ENCODE results near the gene LAMC3. TPM values are rescaled to one million over a fixed set of nuclear protein-coding genes. Genes with fewer than 3 reads are reported as not detected.

The LAMC3 gene
- total RNA-seq, 1 donor from 2014 or later = not detected

- no peak for DNase-seq (ENCODE audit: low spot score)
- H3K27ac Mint-ChIP-seq = no peak overlapping the region
- H3K27me3 Mint-ChIP-seq (ENCODE audit: low read depth) = no peaks in the 10 kb centered on the region
- no peak overlapping the region for H3K4me3 Mint-ChIP-seq (ENCODE audit: low read depth)
- no peaks in the 10 kb centered on the region for H3K4me1 Mint-ChIP-seq (ENCODE audit: low read depth)
- no peaks in the 10 kb centered on the region for H3K9me3 Mint-ChIP-seq
- H3K36me3 Mint-ChIP-seq (ENCODE audit: low read depth) = no peaks in the 10 kb centered on the region
- intact Hi-C loops (cut with micrococcal nuclease) = no loop called here
These were observed 18.5 kb upstream of the LAMC3 start for GRCh38 chr9:130990306-130990977.

- H3K4me3 Mint-ChIP-seq (ENCODE audit: low read depth) = no peak overlapping the region
- no peaks in the 10 kb centered on the region for H3K9me3 Mint-ChIP-seq
- H3K27ac Mint-ChIP-seq = no peak overlapping the region
- no peaks in the 10 kb centered on the region for H3K36me3 Mint-ChIP-seq (ENCODE audit: low read depth)
- no peak for DNase-seq (ENCODE audit: low spot score)
- intact Hi-C loops (cut with micrococcal nuclease) = no loop called here
- H3K27me3 Mint-ChIP-seq (ENCODE audit: low read depth) = no peaks in the 10 kb centered on the region
- no peaks in the 10 kb centered on the region for H3K4me1 Mint-ChIP-seq (ENCODE audit: low read depth)
These were observed 17.8 kb upstream of the LAMC3 start for GRCh38 chr9:130990978-130991777.

GRCh38 chr9:130991778-130992681 is 16.9 kb upstream of the LAMC3 start:
- no peaks in the 10 kb centered on the region for H3K4me1 Mint-ChIP-seq (ENCODE audit: low read depth)
- H3K27ac Mint-ChIP-seq = no peak overlapping the region
- DNase-seq (ENCODE audit: low spot score) = no peak
- H3K4me3 Mint-ChIP-seq (ENCODE audit: low read depth) = no peak overlapping the region
- H3K27me3 Mint-ChIP-seq (ENCODE audit: low read depth) = no peaks in the 10 kb centered on the region
- intact Hi-C loops (cut with micrococcal nuclease) = no loop called here
- no peaks in the 10 kb centered on the region for H3K9me3 Mint-ChIP-seq
- H3K36me3 Mint-ChIP-seq (ENCODE audit: low read depth) = no peaks in the 10 kb centered on the region

- DNase-seq (ENCODE audit: low spot score) = no peak
- intact Hi-C loops (cut with micrococcal nuclease) = no loop called here
- Mint-ChIP-seq H3K36me3 (ENCODE audit: low read depth) (no peaks in the 10 kb centered on the region), H3K27me3 (ENCODE audit: low read depth) (no peaks in the 10 kb centered on the region), H3K4me3 (ENCODE audit: low read depth) (no peak overlapping the region), H3K4me1 (ENCODE audit: low read depth) (no peaks in the 10 kb centered on the region), H3K9me3 (no peaks in the 10 kb centered on the region), H3K27ac (no peak overlapping the region)
These were observed 16.3 kb upstream of the LAMC3 start for GRCh38 chr9:130992682-130993032.

- Mint-ChIP-seq H3K4me3 (ENCODE audit: low read depth) (no peak overlapping the region), H3K9me3 (no peaks in the 10 kb centered on the region), H3K4me1 (ENCODE audit: low read depth) (no peaks in the 10 kb centered on the region), H3K27me3 (ENCODE audit: low read depth) (no peaks in the 10 kb centered on the region), H3K27ac (no peak overlapping the region), H3K36me3 (ENCODE audit: low read depth) (no peaks in the 10 kb centered on the region)
- intact Hi-C loops (cut with micrococcal nuclease) = no loop called here
- DNase-seq (ENCODE audit: low spot score) = no peak
These were observed 15.5 kb upstream of the LAMC3 start for GRCh38 chr9:130993303-130994030.

- Mint-ChIP-seq H3K27me3 (ENCODE audit: low read depth) (peaks cover 2% of the 10 kb centered on the region), H3K4me1 (ENCODE audit: low read depth) (no peaks in the 10 kb centered on the region), H3K27ac (no peak overlapping the region), H3K36me3 (ENCODE audit: low read depth) (no peaks in the 10 kb centered on the region), H3K4me3 (ENCODE audit: low read depth) (no peak overlapping the region), H3K9me3 (no peaks in the 10 kb centered on the region)
- DNase-seq (ENCODE audit: low spot score) = no peak
- intact Hi-C loops (cut with micrococcal nuclease) = no loop called here
These were observed 14.6 kb upstream of the LAMC3 start for GRCh38 chr9:130994135-130995085.

- H3K4me3 Mint-ChIP-seq (ENCODE audit: low read depth) = no peak overlapping the region
- intact Hi-C loops (cut with micrococcal nuclease) = no loop called here
- no peaks in the 10 kb centered on the region for H3K9me3 Mint-ChIP-seq
- no peaks in the 10 kb centered on the region for H3K36me3 Mint-ChIP-seq (ENCODE audit: low read depth)
- no peak for DNase-seq (ENCODE audit: low spot score)
- H3K27me3 Mint-ChIP-seq (ENCODE audit: low read depth) = peaks cover 2% of the 10 kb centered on the region
- no peaks in the 10 kb centered on the region for H3K4me1 Mint-ChIP-seq (ENCODE audit: low read depth)
- no peak overlapping the region for H3K27ac Mint-ChIP-seq
These were observed 13.6 kb upstream of the LAMC3 start for GRCh38 chr9:130995086-130996011.

- intact Hi-C loops (cut with micrococcal nuclease) = no loop called here
- peaks cover 2% of the 10 kb centered on the region for H3K27me3 Mint-ChIP-seq (ENCODE audit: low read depth)
- no peaks in the 10 kb centered on the region for H3K36me3 Mint-ChIP-seq (ENCODE audit: low read depth)
- no peaks in the 10 kb centered on the region for H3K9me3 Mint-ChIP-seq
- H3K4me3 Mint-ChIP-seq (ENCODE audit: low read depth) = no peak overlapping the region
- no peak for DNase-seq (ENCODE audit: low spot score)
- H3K27ac Mint-ChIP-seq = no peak overlapping the region
- no peaks in the 10 kb centered on the region for H3K4me1 Mint-ChIP-seq (ENCODE audit: low read depth)
These were observed 12.8 kb upstream of the LAMC3 start for GRCh38 chr9:130996205-130996604.

GRCh38 chr9:130996676-130997394 is 12.1 kb upstream of the LAMC3 start:
- intact Hi-C loops (cut with micrococcal nuclease) = no loop called here
- no peak overlapping the region for H3K4me3 Mint-ChIP-seq (ENCODE audit: low read depth)
- DNase-seq (ENCODE audit: low spot score) = no peak
- H3K27me3 Mint-ChIP-seq (ENCODE audit: low read depth) = peaks cover 2% of the 10 kb centered on the region
- H3K27ac Mint-ChIP-seq = no peak overlapping the region
- no peaks in the 10 kb centered on the region for H3K4me1 Mint-ChIP-seq (ENCODE audit: low read depth)
- H3K36me3 Mint-ChIP-seq (ENCODE audit: low read depth) = no peaks in the 10 kb centered on the region
- H3K9me3 Mint-ChIP-seq = no peaks in the 10 kb centered on the region

- intact Hi-C loops (cut with micrococcal nuclease) = no loop called here
- Mint-ChIP-seq H3K36me3 (ENCODE audit: low read depth) (no peaks in the 10 kb centered on the region), H3K4me1 (ENCODE audit: low read depth) (no peaks in the 10 kb centered on the region), H3K27ac (no peak overlapping the region), H3K9me3 (no peaks in the 10 kb centered on the region), H3K4me3 (ENCODE audit: low read depth) (no peak overlapping the region), H3K27me3 (ENCODE audit: low read depth) (peaks cover 2% of the 10 kb centered on the region)
- no peak for DNase-seq (ENCODE audit: low spot score)
These were observed 11.6 kb upstream of the LAMC3 start for GRCh38 chr9:130997395-130997684.

All from activated T-helper 2 cell treated with anti-CD3 and anti-CD28 coated beads, Interferon-gamma antibody, Interleukin-2, Interleukin-4, amounts not matched to agents 10 μg/mL and 5 μg/mL and 100 μg/mL, durations not matched to agents 14 hours and 24 hours and 36 hours (primary cell).